Glomerular endothelial cell (primary cell): Measurements from ENCODE around the gene BMP4. TPM values are rescaled to one million over a fixed set of nuclear protein-coding genes. Genes with fewer than 3 reads are reported as not detected.

Source experiments
- DNase-seq: peaks from one replicate; pipeline ENCODE4 v3.0.0-alpha.2; 2011; ENCODE audit warnings: low read depth, low spot score; ENCODE audit errors: extremely low read depth
- total RNA-seq: library from RNA; depleted of rRNA; stranded (reverse); fragments of >200 nt; gene quantifications from 2 replicates; pipeline ENCODE4 v1.2.3, GENCODE V29; 2015

The BMP4 gene
- total RNA-seq, 1 donor from 2014 or later: 50.6 TPM

DNA sequence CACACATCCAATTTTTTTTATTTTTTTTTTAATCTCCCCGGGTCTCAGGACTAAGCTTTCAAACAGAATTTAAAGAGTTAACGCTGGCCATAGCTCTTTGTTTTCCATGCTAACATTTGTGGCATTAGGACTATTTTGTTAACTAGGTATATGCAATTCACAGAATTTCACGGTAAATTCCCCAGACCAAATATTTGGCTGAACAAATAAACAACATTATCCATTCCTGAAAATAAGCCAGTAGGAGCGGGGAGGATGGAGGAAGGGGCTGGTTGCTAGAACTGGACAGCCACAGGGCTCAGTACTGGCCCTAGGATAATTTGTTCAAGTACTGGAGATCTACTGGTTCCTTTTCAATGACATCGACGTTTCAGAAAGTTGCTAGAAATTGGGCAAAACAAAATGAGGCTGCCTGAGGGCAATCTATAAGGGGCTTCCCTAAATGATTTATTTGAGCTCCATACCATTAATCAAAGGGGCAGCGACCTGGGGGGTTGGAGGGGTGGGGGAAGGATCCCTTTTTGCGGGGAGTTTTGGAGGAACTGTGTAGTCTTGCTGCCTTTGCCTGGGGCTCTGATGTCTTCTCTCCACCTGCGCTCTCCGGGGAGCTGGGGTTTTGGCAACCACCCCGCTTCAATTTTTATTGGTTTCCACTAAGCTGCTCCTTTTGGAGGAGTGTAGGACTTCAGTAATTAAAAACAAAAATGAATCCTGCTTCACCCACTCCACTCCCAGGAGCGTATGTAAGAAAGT, 9.0 kb downstream of the BMP4 start:
- no peak for DNase-seq

DNA sequence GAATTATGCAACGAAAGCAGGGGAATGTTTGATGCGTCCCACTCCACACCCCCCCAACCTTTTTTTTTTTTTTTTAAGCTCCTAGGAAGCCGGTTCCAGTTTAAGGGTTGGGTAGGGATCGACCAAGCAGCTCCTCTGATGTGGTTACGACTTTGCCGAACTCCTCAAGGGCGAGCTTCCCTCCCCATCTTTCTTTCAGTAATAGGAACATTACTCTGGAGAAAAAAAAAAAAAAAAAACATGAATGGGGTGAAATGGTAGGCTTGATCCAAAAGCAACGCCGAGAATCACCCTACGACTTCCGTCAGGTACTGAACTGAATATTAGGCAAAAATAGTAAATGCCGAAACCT, 9.6 kb downstream of the BMP4 start:
- no peak for DNase-seq

DNA sequence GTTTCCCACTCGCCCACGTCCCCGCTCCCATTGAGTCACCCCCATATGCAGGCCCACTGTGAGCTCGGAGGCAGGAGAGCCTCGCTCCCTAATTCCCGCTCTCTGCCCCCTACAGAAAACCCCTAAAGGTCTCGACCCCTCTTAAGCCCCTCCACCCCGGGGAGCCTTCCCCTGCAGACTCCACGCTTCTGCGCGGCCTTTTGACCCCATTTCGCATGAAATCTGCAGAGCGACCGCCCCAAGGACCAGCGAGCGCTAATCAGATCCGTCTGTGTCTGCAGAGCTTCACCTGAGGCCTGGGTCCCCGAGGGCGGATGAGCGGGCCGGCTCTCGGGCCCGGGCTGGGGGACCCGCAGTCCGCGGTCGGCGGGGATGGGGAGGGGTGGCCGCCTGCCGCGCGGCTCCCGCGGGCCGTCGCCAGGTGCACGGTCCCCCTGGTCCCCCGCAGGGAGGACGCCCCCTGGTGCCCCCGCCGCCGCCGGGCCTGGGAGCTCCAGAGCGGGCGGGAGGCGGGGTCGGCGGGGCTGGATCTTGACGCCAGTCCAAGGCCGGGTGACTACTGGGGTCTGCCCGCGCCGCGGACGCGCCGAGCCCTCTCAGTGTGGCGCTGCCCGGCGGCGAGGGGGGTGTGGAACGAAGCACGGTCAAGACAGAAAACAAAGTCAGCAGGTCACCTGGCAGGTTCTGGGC, 10.1 kb downstream of the BMP4 start:
- no peak for DNase-seq

DNA sequence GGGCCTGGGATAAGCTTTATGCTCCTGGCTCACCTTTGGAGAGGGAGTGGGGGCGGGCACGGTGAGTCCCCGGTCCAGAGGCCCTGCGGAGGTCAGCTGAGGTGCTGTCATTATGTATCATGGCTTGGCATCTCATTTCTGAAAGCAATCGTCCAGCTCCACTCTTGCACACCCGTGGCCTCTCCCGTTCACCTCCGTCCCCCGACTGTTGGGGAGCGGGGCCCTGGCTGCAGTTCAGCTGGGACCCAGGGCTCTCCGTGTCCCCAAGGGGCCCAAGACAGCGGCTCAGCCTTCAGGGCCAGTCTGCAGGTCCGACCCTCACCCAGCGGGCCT, 10.6 kb downstream of the BMP4 start:
- DNase-seq: no peak

DNA sequence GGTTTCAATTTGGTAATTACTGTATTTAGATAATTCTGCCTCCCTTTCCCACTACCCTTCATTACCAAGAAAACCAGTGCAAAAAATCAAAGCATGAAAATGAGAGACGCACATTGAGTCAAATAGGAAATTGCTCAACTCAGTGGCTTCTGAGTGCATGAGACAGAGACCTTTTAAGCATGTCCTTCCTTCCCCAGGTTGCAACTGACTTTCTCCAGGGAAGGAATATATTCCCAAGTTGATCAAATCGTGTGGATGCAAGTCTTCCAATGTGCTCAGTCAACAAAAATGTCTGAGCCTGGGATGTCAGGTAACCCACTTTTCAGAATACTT, 12.9 kb downstream of the BMP4 start:
- no peak for DNase-seq

DNA sequence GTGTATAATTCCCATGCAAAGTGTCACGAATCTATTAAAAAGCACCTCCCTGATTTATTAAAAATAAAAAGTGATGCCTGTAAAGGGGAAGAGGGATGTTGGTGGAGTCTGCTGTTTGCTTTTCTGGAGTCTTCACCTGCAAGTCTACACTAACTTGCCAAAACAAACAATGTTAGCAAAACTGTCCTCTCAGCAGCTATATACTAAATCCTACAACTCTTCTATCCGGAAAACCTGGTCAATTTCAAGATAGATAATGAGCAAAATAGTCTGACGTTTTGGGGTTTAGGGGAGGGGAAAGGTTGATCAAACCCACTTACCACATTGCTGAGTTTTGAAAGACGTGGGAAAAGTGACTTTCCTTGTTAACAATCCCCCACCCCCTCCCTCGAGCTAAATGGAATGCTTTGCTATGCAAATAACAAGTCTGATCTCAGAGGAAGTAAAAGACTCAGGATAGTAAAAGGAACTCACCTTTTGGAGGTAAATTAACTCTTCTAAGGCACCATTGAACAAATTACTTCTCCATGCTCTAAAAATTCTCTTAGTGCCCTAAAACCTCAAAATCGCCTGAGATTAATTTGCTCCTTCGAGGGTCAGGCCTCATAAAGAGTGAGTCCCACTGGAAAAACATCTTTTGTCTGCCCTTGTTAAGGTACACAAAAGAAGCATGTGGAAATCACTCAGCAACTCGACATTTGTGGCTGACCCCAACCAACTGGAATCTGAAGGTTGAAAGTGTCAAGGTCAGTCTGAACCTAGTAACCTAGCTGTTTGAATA, 13.5 kb downstream of the BMP4 start:
- no peak for DNase-seq

DNA sequence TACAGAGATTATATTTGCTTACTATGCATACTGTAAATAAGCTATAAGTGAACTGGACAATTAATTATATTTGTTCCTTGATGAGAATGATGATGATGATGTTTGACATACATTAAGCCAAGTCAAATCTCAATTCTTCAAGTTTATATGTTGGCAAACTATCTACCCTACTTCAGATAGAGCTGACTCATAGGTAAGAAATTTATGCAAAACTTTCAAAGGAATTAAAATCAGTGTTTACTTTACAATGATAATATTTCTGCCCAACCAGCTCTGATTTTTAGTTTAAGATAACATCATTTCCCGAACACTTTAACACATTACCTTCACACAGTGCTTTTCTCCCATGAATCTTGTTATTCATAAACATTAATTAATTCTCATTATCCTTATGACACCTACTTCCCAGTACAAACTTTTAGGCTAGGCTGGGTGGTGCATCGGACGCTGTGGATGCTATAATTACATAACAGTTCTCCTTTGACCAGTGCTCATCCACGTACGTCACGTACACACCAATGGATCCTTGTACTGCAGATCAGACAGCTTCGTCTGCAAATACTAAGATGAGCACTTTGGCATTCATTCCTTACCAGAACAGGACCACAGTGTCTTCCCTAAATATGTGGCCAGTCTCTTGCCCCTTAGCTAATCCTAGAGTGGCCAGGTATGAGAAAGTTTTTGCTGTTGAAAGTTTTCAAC, 18.3 kb downstream of the BMP4 start:
- no peak for DNase-seq

DNA sequence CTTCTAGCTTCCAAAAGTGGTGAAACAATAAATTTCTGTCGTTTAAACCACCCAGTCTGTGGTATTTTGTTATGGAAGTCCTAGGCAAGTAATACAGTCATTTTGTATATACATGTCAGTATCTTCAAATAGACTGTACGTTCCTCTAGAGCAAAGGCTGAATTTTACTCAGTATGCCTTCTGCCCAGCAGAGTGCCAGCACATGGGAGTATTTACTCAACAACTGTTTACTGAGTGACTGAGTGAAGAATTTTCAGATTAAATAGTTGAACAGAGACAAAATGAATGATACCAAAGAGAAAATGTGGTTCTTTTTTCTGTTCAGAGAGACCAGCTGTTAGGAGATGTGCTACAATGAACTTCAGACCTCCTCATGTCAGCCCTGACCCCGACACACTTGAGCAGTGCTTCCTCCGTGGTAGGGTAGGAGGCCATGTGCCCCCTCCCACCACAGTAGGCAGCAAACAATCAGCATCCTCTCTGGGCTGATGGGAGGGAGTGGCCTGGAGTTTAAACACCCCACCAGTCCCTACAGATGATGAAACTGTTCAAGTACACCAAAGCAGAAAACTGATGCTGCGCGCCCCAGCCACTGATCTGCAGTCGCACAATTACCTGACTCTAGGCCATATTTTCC, 21.7 kb downstream of the BMP4 start:
- no peak for DNase-seq

DNA sequence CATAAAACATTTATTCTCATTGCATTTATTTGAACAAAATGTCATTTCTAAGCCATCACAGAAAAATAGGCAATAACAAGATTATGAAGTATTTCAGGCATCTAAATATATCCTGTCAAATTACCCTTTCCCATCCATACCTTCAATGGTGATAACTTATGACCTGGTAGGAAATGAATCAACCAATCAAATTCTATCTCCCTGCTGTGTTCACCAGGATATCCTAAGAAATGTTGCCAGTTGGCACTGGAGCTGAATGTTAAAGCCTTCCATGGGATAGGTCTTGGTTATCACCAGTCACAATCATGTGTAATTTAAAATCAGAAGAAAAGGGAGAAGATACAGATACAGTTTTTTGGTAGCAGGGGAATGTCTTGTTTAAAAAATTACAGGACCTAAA, 23.7 kb downstream of the BMP4 start:
- no peak for DNase-seq

DNA sequence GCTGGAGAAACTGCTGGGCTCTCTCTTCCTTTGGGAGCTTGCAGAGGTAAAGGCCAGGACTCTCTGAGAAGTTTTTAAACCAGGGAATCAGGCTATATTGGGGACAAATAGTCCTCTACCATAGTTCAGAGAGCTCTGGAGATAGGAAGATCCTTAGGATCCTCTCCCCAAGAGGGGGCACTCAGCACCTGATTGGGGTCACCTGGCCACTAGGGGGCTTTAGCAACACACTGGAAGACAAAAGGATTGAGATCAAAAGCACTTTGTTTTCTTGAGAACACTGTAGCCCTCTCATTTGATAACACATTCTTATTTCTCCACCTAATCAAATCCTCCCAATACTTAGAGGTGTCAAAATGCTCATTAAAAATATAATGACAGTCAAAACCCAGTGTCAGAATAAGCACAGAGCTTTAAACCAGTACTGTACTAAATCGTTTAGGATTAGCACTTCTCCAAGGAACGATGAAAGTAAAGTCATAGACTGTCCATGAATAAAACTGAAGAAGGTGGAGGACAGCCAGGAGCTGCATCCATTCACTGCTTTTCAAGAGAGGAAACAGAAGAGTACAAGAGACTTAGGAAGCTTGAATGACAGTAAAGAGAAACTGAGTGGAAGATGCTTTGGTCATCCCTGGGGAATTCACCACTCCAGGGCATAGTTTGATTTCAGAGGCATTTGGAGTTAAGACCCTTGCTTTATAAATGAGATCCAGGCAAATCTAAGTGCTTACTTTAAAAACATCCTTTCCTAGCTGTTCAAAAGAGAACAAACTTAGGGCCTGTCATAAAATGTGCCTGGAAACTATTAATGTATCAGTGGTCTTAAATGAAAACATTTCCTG, 26.5 kb downstream of the BMP4 start:
- DNase-seq: no peak

DNA sequence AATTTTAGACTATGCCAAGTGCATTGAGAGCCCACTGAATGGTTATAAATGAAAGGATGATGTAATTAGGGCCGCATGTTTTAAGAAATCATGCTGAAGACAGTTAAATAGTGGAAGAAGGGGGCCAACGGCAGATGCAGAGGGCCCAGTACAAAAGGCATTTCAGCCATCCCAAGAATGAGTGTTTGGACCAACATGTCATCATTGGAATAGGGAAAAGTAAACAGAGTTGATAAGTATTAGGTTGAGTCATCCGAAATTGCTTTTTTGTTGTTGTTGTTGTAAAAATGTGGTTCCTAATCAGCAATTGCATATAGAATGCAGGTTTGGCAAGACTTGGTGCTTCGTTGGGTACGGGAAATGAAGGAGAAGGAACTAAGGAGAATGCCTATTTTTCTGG, 29.5 kb downstream of the BMP4 start:
- no peak for DNase-seq

DNA sequence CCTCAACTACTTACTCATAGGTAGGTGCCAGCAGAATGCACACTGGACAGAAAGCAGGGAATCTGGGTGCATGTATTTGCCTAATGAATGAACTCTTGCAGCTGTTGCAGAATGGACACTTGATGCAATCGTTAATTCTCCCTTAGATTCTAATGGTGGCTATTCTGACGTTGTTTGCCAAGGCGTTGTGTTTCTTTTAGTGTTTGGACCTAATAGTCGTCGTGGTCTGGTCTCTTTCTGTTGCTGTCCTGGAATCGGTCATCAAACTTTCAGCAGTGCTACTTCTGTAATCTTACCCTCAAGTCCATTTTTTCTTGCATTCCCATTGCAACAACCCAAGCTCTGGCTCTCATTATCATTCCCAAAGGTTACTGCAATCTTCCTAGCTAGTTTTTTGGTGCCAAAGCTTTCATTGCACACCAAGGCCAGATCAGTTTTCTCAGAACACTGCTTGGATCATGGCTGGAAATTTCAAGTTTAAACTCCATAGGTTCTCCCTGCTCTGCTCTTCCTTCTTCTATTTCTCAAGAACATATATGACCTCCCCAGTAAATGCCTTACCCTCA, 31.3 kb downstream of the BMP4 start:
- DNase-seq: no peak

DNA sequence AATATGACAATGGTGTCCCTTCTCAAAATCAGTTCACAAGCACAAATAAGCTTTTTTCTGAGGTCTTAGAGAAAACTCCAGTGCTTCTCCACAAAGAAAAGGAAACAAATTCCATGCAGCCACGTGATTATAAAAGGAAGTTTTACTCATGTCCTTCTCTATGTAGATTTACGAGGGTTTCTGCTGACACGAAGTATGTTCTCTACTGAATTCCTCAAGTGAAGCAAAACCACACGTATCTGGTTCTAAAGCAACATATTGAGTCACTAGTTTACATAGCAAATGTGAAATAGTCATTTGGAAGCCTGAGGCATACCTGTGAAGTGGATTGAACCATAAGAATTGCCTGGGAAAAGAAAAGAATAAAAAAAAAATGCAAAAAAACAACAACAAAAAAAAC, 31.9 kb downstream of the BMP4 start:
- peak; percentile 81 for DNase-seq

DNA sequence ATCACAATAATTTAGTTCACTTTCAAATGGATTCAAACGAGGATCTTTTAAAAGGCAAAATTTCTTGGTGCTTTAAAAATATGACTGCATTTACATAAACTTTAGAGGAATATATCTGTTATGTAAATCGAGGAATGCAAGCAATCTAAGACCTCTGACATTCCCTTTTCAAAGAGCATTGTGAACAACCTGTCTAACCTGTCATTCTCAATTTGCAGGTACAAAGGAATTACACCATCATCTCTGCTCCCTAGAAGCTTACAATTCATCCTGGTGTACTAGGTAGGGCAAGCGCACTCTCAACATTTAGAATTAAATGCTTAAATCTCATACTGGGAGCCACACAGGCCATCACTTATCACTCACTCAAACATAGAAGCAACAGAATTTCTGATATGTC, 35.6 kb downstream of the BMP4 start:
- no peak for DNase-seq

DNA sequence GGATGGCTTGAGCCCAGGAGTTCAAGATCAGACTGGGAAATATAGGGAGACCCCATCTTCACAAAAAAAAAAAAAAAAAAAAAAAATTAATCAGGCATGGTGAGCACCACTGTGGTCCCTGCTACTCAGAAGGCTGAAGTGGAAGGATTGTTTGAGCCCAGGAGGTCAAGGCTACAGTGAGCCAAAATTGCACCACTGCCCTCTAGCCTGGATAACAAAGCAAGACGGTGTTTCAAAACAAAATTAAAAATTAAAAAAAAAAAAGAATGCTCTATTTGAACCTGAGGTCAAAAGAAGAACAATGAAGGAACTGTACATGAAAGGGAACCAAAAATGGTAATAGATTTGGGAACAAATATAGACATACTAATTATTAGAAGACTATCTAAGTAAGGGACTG, 40.4 kb downstream of the BMP4 start:
- DNase-seq: no peak

DNA sequence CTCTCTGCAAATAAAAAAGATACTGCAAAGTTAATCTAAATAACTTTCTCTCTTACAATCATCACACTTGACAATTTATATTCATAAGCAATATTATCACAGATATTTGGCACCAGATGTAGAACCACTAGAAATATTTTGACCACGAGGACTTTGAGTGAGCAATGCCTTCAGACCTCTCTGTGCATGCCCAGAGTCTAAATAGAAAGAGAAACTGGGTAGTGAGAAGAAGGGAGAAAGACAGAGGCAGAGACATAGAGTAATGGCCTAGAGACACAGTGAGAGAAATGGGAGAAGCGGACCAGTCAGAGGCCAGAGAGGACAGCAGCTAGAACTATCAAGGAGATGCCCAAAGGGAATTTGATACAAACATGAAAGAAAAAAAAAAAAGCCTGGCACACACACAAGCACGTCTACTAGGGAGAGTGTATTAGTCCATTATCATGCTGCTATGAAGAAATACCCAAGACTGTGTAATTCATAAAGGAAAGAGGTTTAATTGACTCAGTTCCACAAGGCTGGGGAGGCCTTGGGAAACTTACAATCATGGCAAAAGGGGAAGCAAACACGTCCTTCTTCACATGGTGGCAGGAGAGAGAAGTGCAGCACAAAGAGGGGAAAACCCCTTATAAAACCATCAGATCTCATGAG, 41.1 kb downstream of the BMP4 start:
- DNase-seq: no peak

DNA sequence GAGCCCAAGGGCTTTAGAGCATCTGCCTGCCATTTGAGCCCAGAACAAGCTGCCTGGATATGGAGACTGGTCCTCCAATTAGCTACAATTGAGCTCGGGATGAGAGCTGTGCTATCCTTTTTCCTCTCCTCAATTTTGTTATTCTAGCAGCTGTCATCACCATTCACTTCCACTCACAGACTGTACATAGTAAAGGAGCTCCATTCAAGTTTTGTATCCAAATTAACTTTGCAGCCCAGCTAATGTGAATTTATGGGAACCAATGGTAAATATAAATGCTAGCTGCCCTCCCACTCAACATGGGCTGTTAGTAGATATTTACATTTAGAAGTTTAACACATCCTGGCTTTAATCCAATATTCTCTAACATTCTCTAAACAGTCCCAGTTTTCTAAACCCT, 44.6 kb downstream of the BMP4 start:
- DNase-seq: no peak

DNA sequence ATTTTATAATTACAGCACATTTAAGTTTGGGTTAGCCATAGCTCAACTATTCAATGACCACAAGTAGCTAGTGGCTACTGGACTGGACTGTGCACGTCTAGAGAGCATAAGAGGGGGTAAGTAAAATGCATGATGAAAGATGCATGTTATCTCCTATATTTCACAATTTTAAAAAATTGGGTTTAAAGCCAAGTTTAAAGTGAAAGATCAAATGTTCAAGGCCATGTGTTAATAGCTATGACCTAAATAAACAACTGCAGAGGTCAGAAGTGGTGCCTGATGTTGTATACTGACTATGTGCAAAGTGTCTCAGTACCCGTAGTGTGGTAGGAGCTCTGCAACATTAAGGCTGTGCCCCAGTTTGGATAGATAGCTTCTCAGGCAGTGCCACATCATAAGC, 48.2 kb downstream of the BMP4 start:
- no peak for DNase-seq

DNA sequence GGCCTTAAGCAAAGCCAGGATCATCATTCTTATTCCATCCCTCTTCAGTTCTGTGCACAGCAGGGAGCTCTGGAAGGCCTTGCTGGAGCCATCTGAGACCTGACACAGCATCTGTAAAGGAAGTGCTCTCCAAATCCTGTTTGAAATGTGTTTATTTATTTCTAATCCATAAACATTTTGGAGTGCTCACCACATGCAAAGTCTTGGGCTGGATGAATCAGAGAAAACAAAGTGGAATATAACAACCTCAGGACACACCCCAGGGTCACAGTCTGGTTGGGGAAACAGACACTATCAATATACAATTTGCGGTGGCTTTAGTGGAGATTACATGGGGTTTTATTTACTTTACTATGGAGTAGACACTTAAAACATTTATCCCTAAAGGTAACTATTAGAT, 54.3 kb downstream of the BMP4 start:
- DNase-seq: no peak
